ENCODE data around the gene URGCP.
"Not testable (repeated sequence)": the region's sequence is repeated elsewhere in the genome, so short reads cannot be mapped to it uniquely, and the experiment has no call there.

The URGCP gene

GRCh38 chr7:43844662-43845061, 61.7 kb downstream of the URGCP start:
- Histone ChIP-seq H3K4me3 (no peak overlapping the region), H3K4me1 (peaks cover 0 to under 1% (median 0%) of the 10 kb centered on the region in 10 experiments; a peak in 1 of 20 replicates)
- no peak for TF ChIP-seq Cebpa-rat (IDR thresholded peaks at IDR 0.05)

GRCh38 chr7:43844257-43844656, 62.1 kb downstream of the URGCP start:
- Histone ChIP-seq H3K4me2 (no peak overlapping the region), H3K4me1 (no peaks in the 10 kb centered on the region), H3K4me3 (no peak overlapping the region), H3K9me3 (replicated peaks in 1 of 11) (no peaks in the 10 kb centered on the region), H3K9ac (no peak overlapping the region), H3K36me3 (no peaks in the 10 kb centered on the region), H4K20me1 (no peaks in the 10 kb centered on the region; a peak in 1 of 22 replicates), H3K27ac (no peak overlapping the region), H3K27me3 (peaks cover 0 to 32% (median 5%) of the 10 kb centered on the region in 11 experiments; a peak in 9 of 22 replicates)
- no peak for TF ChIP-seq Cebpa-rat (IDR thresholded peaks at IDR 0.05)

More at GRCh38 chr7:43844662-43845061, 61.7 kb downstream of the URGCP start:
- Histone ChIP-seq H3K9me3 (replicated peaks in 1 of 11) (no peaks in the 10 kb centered on the region), H3K36me3 (no peaks in the 10 kb centered on the region), H3K27me3 (peaks cover 0 to 36% (median 7%) of the 10 kb centered on the region in 11 experiments; a peak in 9 of 22 replicates), H3K4me2 (no peak overlapping the region), H3K9ac (no peak overlapping the region), H4K20me1 (no peaks in the 10 kb centered on the region; a peak in 1 of 22 replicates), H3K27ac (no peak overlapping the region)

DNA sequence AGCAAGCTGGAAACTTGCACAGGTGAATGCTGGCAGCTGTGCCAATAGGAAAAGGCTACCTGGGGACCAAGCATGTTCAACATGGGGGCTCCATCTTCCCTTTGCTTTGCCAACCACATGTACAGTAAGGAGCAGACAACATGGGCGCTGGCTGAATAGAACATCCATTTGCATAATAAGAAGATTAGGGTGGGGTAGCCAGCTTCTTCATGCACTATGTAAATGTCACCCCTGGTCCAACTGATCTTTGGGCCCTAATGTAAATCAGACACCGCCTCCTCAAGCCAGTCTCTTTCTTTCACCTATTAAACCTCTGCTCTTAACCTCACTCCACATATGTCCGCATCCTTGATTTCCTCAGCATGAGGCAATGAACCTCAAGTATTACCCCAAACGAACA, 63.1 kb downstream of the URGCP start:
- H3K9ac ChIP-seq = no peak overlapping the region
- no peak overlapping the region for H3K4me2 ChIP-seq
- H3K9me3 ChIP-seq (replicated peaks in 1 of 11) = no peaks in the 10 kb centered on the region
- no peak overlapping the region for H3K27ac ChIP-seq
- H3K4me3 ChIP-seq = no peak overlapping the region
- H4K20me1 ChIP-seq = no peaks in the 10 kb centered on the region; a peak in 1 of 22 replicates
- no peak for TF ChIP-seq Cebpa-rat (IDR thresholded peaks at IDR 0.05)
- H3K27me3 ChIP-seq = peaks cover 0 to 24% (median 0%) of the 10 kb centered on the region in 11 experiments; a peak in 6 of 22 replicates
- H3K36me3 ChIP-seq = no peaks in the 10 kb centered on the region
- peaks cover 0 to 4% (median 0%) of the 10 kb centered on the region in 10 experiments; a peak in 3 of 20 replicates for H3K4me1 ChIP-seq

- Histone ChIP-seq H3K4me1 (peaks cover 0 to 8% (median 0%) of the 10 kb centered on the region in 10 experiments; a peak in 3 of 20 replicates), H3K4me3 (0 out of 20 replicates have a peak overlapping the region, but pooled peaks of 1 of the 10 experiments have one; percentile 23), H3K9ac (peak overlapping the region in 6 of 11 experiments; percentile 38 to 59 (median 50); a peak in 6 of 22 replicates), H3K36me3 (no peaks in the 10 kb centered on the region), H3K27me3 (no peaks in the 10 kb centered on the region), H3K27ac (no peak overlapping the region), H3K9me3 (replicated peaks in 1 of 11) (peaks cover 0 to 19% (median 12%) of the 10 kb centered on the region in 11 experiments; a peak in 14 of 22 replicates), H4K20me1 (no peaks in the 10 kb centered on the region), H3K4me2 (peak overlapping the region; percentile 22 to 79 (median 65); a peak in 15 of 22 replicates)
- no peak for TF ChIP-seq Cebpa-rat (IDR thresholded peaks at IDR 0.05)
Measured at GRCh38 chr7:43838201-43838658, 68.2 kb downstream of the URGCP start.

GRCh38 chr7:43834463-43835251, 71.7 kb downstream of the URGCP start:
- H3K4me2 ChIP-seq = peak overlapping the region in 10 of 11 experiments; percentile 10 to 66 (median 39); a peak in 15 of 22 replicates
- peaks cover 16 to 53% (median 33%) of the 10 kb centered on the region in 11 experiments for H3K9me3 ChIP-seq (replicated peaks in 1 of 11)

GRCh38 chr7:43830917-43831316, 75.5 kb downstream of the URGCP start:
- H3K4me3 ChIP-seq, H3K36me3 ChIP-seq, H3K27me3 ChIP-seq, H3K4me1 ChIP-seq, H4K20me1 ChIP-seq, H3K4me2 ChIP-seq, H3K27ac ChIP-seq, H3K9ac ChIP-seq: not testable (repeated sequence)
- H3K9me3 ChIP-seq (replicated peaks in 1 of 11) = peaks cover 16 to 54% (median 33%) of the 10 kb centered on the region in 11 experiments

More at GRCh38 chr7:43834463-43835251, 71.7 kb downstream of the URGCP start:
- Histone ChIP-seq H3K4me3 (peak overlapping the region in 4 of 10 experiments; percentile 0 to 33 (median 10); a peak in 4 of 20 replicates), H3K4me1 (peaks cover 0 to 8% (median 0%) of the 10 kb centered on the region in 10 experiments; a peak in 3 of 20 replicates), H3K9ac (0 out of 22 replicates have a peak overlapping the region, but pooled peaks of 1 of the 11 experiments have one; percentile 24), H4K20me1 (no peaks in the 10 kb centered on the region), H3K27ac (peak overlapping the region in 6 of 11 experiments; percentile 6 to 55 (median 47); a peak in 9 of 22 replicates), H3K27me3 (no peaks in the 10 kb centered on the region), H3K36me3 (no peaks in the 10 kb centered on the region)
- TF ChIP-seq Cebpa-rat (IDR thresholded peaks at IDR 0.05) = no peak

Measured in BLaER1 treated with 17β-estradiol and CSF1 and Interleukin-3, amounts not matched to agents 10 nM and 100 nM (cell line).